ENCODE data around the gene GCKR.
"Not testable (repeated sequence)": the region's sequence is repeated elsewhere in the genome, so short reads cannot be mapped to it uniquely, and the experiment has no call there.

GCKR gene

GRCh38 chr2:27518113-27518781 is 21.6 kb downstream of the GCKR start:
- no peak for DNase-seq

GRCh38 chr2:27518782-27519113 is 22.1 kb downstream of the GCKR start:
- DNase-seq, result no peak

GRCh38 chr2:27520316-27520715 is 23.7 kb downstream of the GCKR start:
- no peak for DNase-seq

GRCh38 chr2:27522400-27522945 is 25.8 kb downstream of the GCKR start:
- DNase-seq, result no peak

GRCh38 chr2:27527182-27527581 is 30.5 kb downstream of the GCKR start:
- no peak for DNase-seq

- no peak for DNase-seq
Observed at GRCh38 chr2:27531983-27532382, 35.3 kb downstream of the GCKR start.

- no peak for DNase-seq
Observed at GRCh38 chr2:27537287-27537686, 40.6 kb downstream of the GCKR start.

- not testable (repeated sequence) for DNase-seq
Observed at GRCh38 chr2:27538839-27539450, 42.3 kb downstream of the GCKR start.

- not testable (repeated sequence) for DNase-seq
Observed at GRCh38 chr2:27539649-27540048, 43.0 kb downstream of the GCKR start.

- DNase-seq, result no peak
Observed at GRCh38 chr2:27544143-27544821, 47.6 kb downstream of the GCKR start.

- no peak for DNase-seq
Observed at GRCh38 chr2:27545348-27546141, 48.9 kb downstream of the GCKR start.

- DNase-seq, result no peak
Observed at GRCh38 chr2:27549303-27549702, 52.7 kb downstream of the GCKR start.

GRCh38 chr2:27551514-27551913 is 54.9 kb downstream of the GCKR start:
- no peak for DNase-seq

- no peak for DNase-seq
Observed at GRCh38 chr2:27552941-27553340, 56.3 kb downstream of the GCKR start.

- not testable (repeated sequence) for DNase-seq
Observed at GRCh38 chr2:27554451-27554850, 57.8 kb downstream of the GCKR start.

GRCh38 chr2:27559228-27559627 is 62.6 kb downstream of the GCKR start:
- DNase-seq, result no peak

- DNase-seq, result no peak
Observed at GRCh38 chr2:27561060-27561459, 64.4 kb downstream of the GCKR start.

- DNase-seq, result no peak
Observed at GRCh38 chr2:27566628-27567027, 70.0 kb downstream of the GCKR start.

- no peak for DNase-seq
Observed at GRCh38 chr2:27569398-27569797, 72.8 kb downstream of the GCKR start.

GRCh38 chr2:27571197-27571596 is 74.6 kb downstream of the GCKR start:
- DNase-seq, result no peak

- no peak for DNase-seq
Observed at GRCh38 chr2:27571681-27572080, 75.0 kb downstream of the GCKR start.

GRCh38 chr2:27572439-27572838 is 75.8 kb downstream of the GCKR start:
- no peak for DNase-seq

GRCh38 chr2:27572998-27573429 is 76.4 kb downstream of the GCKR start:
- no peak for DNase-seq

Data from NCI-H1930 (cell line).